Smooth muscle cell (in vitro differentiated cells): ENCODE data around the gene AK2. TPM values are rescaled to one million over a fixed set of nuclear protein-coding genes. Genes with fewer than 3 reads are reported as not detected.

ENCODE experiments used
- DNase-seq: peaks from one replicate; lab custom pipeline; 2025; ENCODE audit not compliant: unreplicated experiment; lab: John Stamatoyannopoulos, UW
- H2AFZ ChIP-seq: fragments of 200-600 bp; sonication (generic); 2 replicates; pipeline ENCODE4 v1.6.0; 2016; ENCODE audit warnings: antibody characterized with exemption, low read depth, mild to moderate bottlenecking
- H3F3A ChIP-seq: fragments of 200-600 bp; sonication (generic); 2 replicates; pipeline ENCODE4 v1.6.0; 2017; ENCODE audit warnings: antibody characterized with exemption, low read depth
- H3K27ac ChIP-seq: fragments of 200-600 bp; sonication (generic); 2 replicates; pipeline ENCODE4 v1.5.1; 2016; ENCODE audit warnings: low read depth, mild to moderate bottlenecking
- H3K27me3 ChIP-seq: fragments of 200-600 bp; sonication (generic); 2 replicates; pipeline ENCODE4 v1.6.1; 2016; ENCODE audit warnings: low read depth, mild to moderate bottlenecking
- H3K36me3 ChIP-seq: fragments of 200-600 bp; sonication (generic); 2 replicates; pipeline ENCODE4 v1.5.1; 2016; ENCODE audit warnings: low read depth
- H3K4me1 ChIP-seq: fragments of 200-600 bp; sonication (generic); 2 replicates; pipeline ENCODE4 v1.5.1; 2016; ENCODE audit warnings: low read depth
- H3K4me2 ChIP-seq: fragments of 200-600 bp; sonication (generic); 2 replicates; pipeline ENCODE4 v1.6.0; 2016; ENCODE audit warnings: mild to moderate bottlenecking
- H3K4me3 ChIP-seq: fragments of 200-600 bp; sonication (generic); 2 replicates; pipeline ENCODE4 v1.5.1; 2016; ENCODE audit warnings: mild to moderate bottlenecking
- H3K79me2 ChIP-seq: fragments of 200-600 bp; sonication (generic); 2 replicates; pipeline ENCODE4 v1.6.0; 2016; ENCODE audit warnings: low read depth, mild to moderate bottlenecking
- H3K9ac ChIP-seq: fragments of 200-600 bp; sonication (generic); 2 replicates; pipeline ENCODE4 v1.6.0; 2016; ENCODE audit warnings: low read depth
- H3K9me3 ChIP-seq: fragments of 200-600 bp; sonication (generic); replicated peaks from 2 replicates; pipeline ENCODE4 v1.5.1; 2016; ENCODE audit warnings: low read depth
- H4K20me1 ChIP-seq: fragments of 200-600 bp; sonication (generic); 2 replicates; pipeline ENCODE4 v1.6.0; 2016; ENCODE audit warnings: low read depth
- CTCF ChIP-seq: fragments of 200-600 bp; sonication (generic); IDR thresholded peaks from 2 replicates; pipeline ENCODE4 v1.5.1; 2017; ENCODE audit warnings: borderline replicate concordance, mild to moderate bottlenecking, antibody characterized with exemption; ENCODE audit not compliant: insufficient read depth, poor library complexity, severe bottlenecking
- WGBS: methylation state at CpG from one replicate; pipeline ENCODE4 v1.1.7; 2016; ENCODE audit warnings: low lambda C conversion rate; 5-methylcytosine and 5-hydroxymethylcytosine counted together
- polyA plus RNA-seq: library from polyadenylated mRNA; unstranded; fragments of >200 nt; fragmentation: Nextera tagmentation; extraction: Ambion mirVana; gene quantifications from 2 replicates; pipeline ENCODE4 v1.2.1, GENCODE V29; 2016
- total RNA-seq: library from RNA; depleted of rRNA; stranded (reverse); fragments of >200 nt; gene quantifications from 2 replicates; pipeline ENCODE4 v1.2.3, GENCODE V29; 2014

Gene AK2
- total and polyA plus RNA-seq, 2 experiments from 2014 or later: 89.8 to 121 TPM

- H3F3A ChIP-seq: peaks cover 4% of the 10 kb centered on the region
- no peaks in the 10 kb centered on the region for H3K9me3 ChIP-seq
- TF ChIP-seq CTCF: no peak
- no peaks in the 10 kb centered on the region for H3K27me3 ChIP-seq
- DNase-seq: no peak
- WGBS: 57% methylated on average over 5 of the region's 5 CpGs
- H2AFZ ChIP-seq: no peak overlapping the region
- H4K20me1 ChIP-seq: no peaks in the 10 kb centered on the region
- H3K27ac ChIP-seq: peak overlapping the region; percentile 46
- H3K4me3 ChIP-seq: no peak overlapping the region
- H3K4me1 ChIP-seq: peaks cover 11% of the 10 kb centered on the region
- peak overlapping the region; percentile 5 for H3K4me2 ChIP-seq
- H3K9ac ChIP-seq: no peak overlapping the region
- no peaks in the 10 kb centered on the region for H3K36me3 ChIP-seq
- H3K79me2 ChIP-seq: no peaks in the 10 kb centered on the region
Observed at GRCh38 chr1:33010932-33011731, 25.6 kb downstream of the AK2 start.

- no peaks in the 10 kb centered on the region for H3K9me3 ChIP-seq
- no peaks in the 10 kb centered on the region for H4K20me1 ChIP-seq
- H3K27me3 ChIP-seq: no peaks in the 10 kb centered on the region
- H3K4me1 ChIP-seq: peaks cover 16% of the 10 kb centered on the region
- no peak overlapping the region for H3K4me3 ChIP-seq
- peak overlapping the region; percentile 55 for H3K27ac ChIP-seq
- H3K36me3 ChIP-seq: no peaks in the 10 kb centered on the region
- no peak for TF ChIP-seq CTCF
- WGBS: 23% methylated on average over 1 of the region's 1 CpG
- no peak overlapping the region for H2AFZ ChIP-seq
- DNase-seq: no peak
- no peak overlapping the region for H3K9ac ChIP-seq
- no peak overlapping the region for H3K4me2 ChIP-seq
- no peaks in the 10 kb centered on the region for H3K79me2 ChIP-seq
- peaks cover 4% of the 10 kb centered on the region for H3F3A ChIP-seq
Observed at GRCh38 chr1:33009561-33009960, 27.1 kb downstream of the AK2 start.

- Histone ChIP-seq H3K4me1 (peaks cover 16% of the 10 kb centered on the region), H3K27ac (peak overlapping the region; percentile 55)
Observed at GRCh38 chr1:33008051-33008914, 28.4 kb downstream of the AK2 start.

More at GRCh38 chr1:33008051-33008914, 28.4 kb downstream of the AK2 start:
- 60% methylated on average over 13 of the region's 13 CpGs for WGBS
- no peak for DNase-seq
- H3K36me3 ChIP-seq: no peaks in the 10 kb centered on the region
- H3K27me3 ChIP-seq: no peaks in the 10 kb centered on the region
- H3K4me2 ChIP-seq: no peak overlapping the region
- H3K9ac ChIP-seq: no peak overlapping the region
- no peak overlapping the region for H2AFZ ChIP-seq
- H4K20me1 ChIP-seq: no peaks in the 10 kb centered on the region
- no peaks in the 10 kb centered on the region for H3K9me3 ChIP-seq
- no peak for TF ChIP-seq CTCF
- no peak overlapping the region for H3K4me3 ChIP-seq
- H3F3A ChIP-seq: peaks cover 9% of the 10 kb centered on the region
- H3K79me2 ChIP-seq: no peaks in the 10 kb centered on the region
